Stimulated activated naive B cell treated with anti-CD40 and anti-IgM and Interleukin-4, amounts not matched to agents 10 μg/mL and 1 μg/mL and 100 μg/mL, for 72 hours (primary cell): Measurements from ENCODE around the gene WDFY4.
A peak's percentile ranks its signal among the peaks of the same experiment; 100 is the strongest.

Source experiments
- ATAC-seq, 2 donors: fragments of 150-1000 bp; cut with Tn5 transposase; replicated peaks; 2 replicates each; pipeline ENCODE4 v1.10.0; 2021; ENCODE audit warnings: moderate library complexity in 1 of 2
- DNase-seq: peaks from one replicate; pipeline ENCODE4 v3.0.0; 2021
- H3K27ac Mint-ChIP-seq: one replicate; pipeline ENCODE4 v1.8.0; 2022; ENCODE audit warnings: mild to moderate bottlenecking, mixed read lengths
- H3K27me3 Mint-ChIP-seq, 2 donors: one replicate each; pipeline ENCODE4 v1.8.0; 2022; ENCODE audit warnings: mixed read lengths in 2 of 2
- H3K36me3 Mint-ChIP-seq, 2 donors: one replicate each; pipeline ENCODE4 v1.8.0; 2022; ENCODE audit warnings: mixed read lengths in 2 of 2, mild to moderate bottlenecking in 1 of 2
- H3K4me1 Mint-ChIP-seq, 2 donors: one replicate each; pipeline ENCODE4 v1.8.0; 2022; ENCODE audit warnings: mixed read lengths in 2 of 2, mild to moderate bottlenecking in 1 of 2
- H3K4me3 Mint-ChIP-seq, 2 donors: one replicate each; pipeline ENCODE4 v1.8.0; 2022; ENCODE audit warnings: mild to moderate bottlenecking in 2 of 2, mixed read lengths in 2 of 2, moderate library complexity in 1 of 2
- H3K9me3 Mint-ChIP-seq, 2 donors: one replicate each; pipeline ENCODE4 v1.8.0; 2022; ENCODE audit warnings: mixed read lengths in 2 of 2, mild to moderate bottlenecking in 1 of 2

The WDFY4 gene

GRCh38 chr10:48740988-48741387 lies 56.3 kb downstream of the WDFY4 start:
- H3K27ac Mint-ChIP-seq: peak overlapping the region; percentile 76
- H3K27me3 Mint-ChIP-seq: no peaks in the 10 kb centered on the region
- no peak overlapping the region for H3K4me3 Mint-ChIP-seq
- H3K4me1 Mint-ChIP-seq: peaks cover 37 to 93% of the 10 kb centered on the region in 2 donors
- H3K36me3 Mint-ChIP-seq: peaks cover 67 to 89% of the 10 kb centered on the region in 2 donors
- DNase-seq (no peak), ATAC-seq (no peak)
- no peaks in the 10 kb centered on the region for H3K9me3 Mint-ChIP-seq

- DNase-seq (peak; percentile 37), ATAC-seq (peak; percentile 89 to 91)
- Mint-ChIP-seq H3K36me3 (peaks cover 68 to 84% of the 10 kb centered on the region in 2 donors), H3K4me3 (peak overlapping the region; percentile 39 to 70), H3K4me1 (peaks cover 40 to 90% of the 10 kb centered on the region in 2 donors), H3K27ac (peak overlapping the region; percentile 94), H3K9me3 (peaks cover 6 to 8% of the 10 kb centered on the region in 2 donors), H3K27me3 (no peaks in the 10 kb centered on the region)
These were observed 58.5 kb downstream of the WDFY4 start for GRCh38 chr10:48742891-48743860.

GRCh38 chr10:48744587-48744986 lies 59.9 kb downstream of the WDFY4 start:
- peaks cover 50 to 92% of the 10 kb centered on the region in 2 donors for H3K4me1 Mint-ChIP-seq
- H3K27me3 Mint-ChIP-seq: no peaks in the 10 kb centered on the region
- H3K4me3 Mint-ChIP-seq: peak overlapping the region; percentile 39 to 70
- DNase-seq (no peak), ATAC-seq (peak; percentile 20 to 21)
- H3K36me3 Mint-ChIP-seq: peaks cover 66 to 89% of the 10 kb centered on the region in 2 donors
- H3K9me3 Mint-ChIP-seq: peaks cover 8% of the 10 kb centered on the region in 2 donors
- H3K27ac Mint-ChIP-seq: peak overlapping the region; percentile 94

GRCh38 chr10:48745662-48746245 lies 61.1 kb downstream of the WDFY4 start:
- Mint-ChIP-seq H3K4me1 (peaks cover 57 to 92% of the 10 kb centered on the region in 2 donors), H3K36me3 (peaks cover 66 to 88% of the 10 kb centered on the region in 2 donors), H3K27me3 (no peaks in the 10 kb centered on the region), H3K9me3 (peaks cover 8% of the 10 kb centered on the region in 2 donors), H3K27ac (peak overlapping the region; percentile 20), H3K4me3 (peak overlapping the region in 1 of 2 donors; percentile 36)
- no peak for ATAC-seq
- no peak for DNase-seq

GRCh38 chr10:48748573-48748972 lies 63.9 kb downstream of the WDFY4 start:
- Mint-ChIP-seq H3K27me3 (no peaks in the 10 kb centered on the region), H3K36me3 (peaks cover 63 to 82% of the 10 kb centered on the region in 2 donors), H3K27ac (peak overlapping the region; percentile 57), H3K4me1 (peaks cover 50 to 92% of the 10 kb centered on the region in 2 donors), H3K9me3 (peaks cover 8% of the 10 kb centered on the region in 2 donors), H3K4me3 (peak overlapping the region; percentile 60 to 75)
- DNase-seq (peak; percentile 45), ATAC-seq (peak; percentile 86 to 89)

GRCh38 chr10:48749254-48749787 lies 64.6 kb downstream of the WDFY4 start:
- Mint-ChIP-seq H3K9me3 (peaks cover 8% of the 10 kb centered on the region in 2 donors), H3K27ac (peak overlapping the region; percentile 1), H3K36me3 (peaks cover 63 to 82% of the 10 kb centered on the region in 2 donors), H3K27me3 (no peaks in the 10 kb centered on the region), H3K4me3 (peak overlapping the region; percentile 7 to 31), H3K4me1 (peaks cover 49 to 92% of the 10 kb centered on the region in 2 donors)
- DNase-seq (no peak), ATAC-seq (no peak)

GRCh38 chr10:48750019-48750418 lies 65.3 kb downstream of the WDFY4 start:
- peak overlapping the region; percentile 94 for H3K27ac Mint-ChIP-seq
- no peak overlapping the region for H3K4me3 Mint-ChIP-seq
- H3K36me3 Mint-ChIP-seq: peaks cover 59 to 82% of the 10 kb centered on the region in 2 donors
- H3K9me3 Mint-ChIP-seq: peaks cover 8% of the 10 kb centered on the region in 2 donors
- no peaks in the 10 kb centered on the region for H3K27me3 Mint-ChIP-seq
- H3K4me1 Mint-ChIP-seq: peaks cover 47 to 92% of the 10 kb centered on the region in 2 donors
- ATAC-seq (no peak), DNase-seq (no peak)

- Mint-ChIP-seq H3K9me3 (peaks cover 8% of the 10 kb centered on the region in 2 donors), H3K27ac (peak overlapping the region; percentile 94), H3K4me1 (peaks cover 46 to 94% of the 10 kb centered on the region in 2 donors), H3K36me3 (peaks cover 61 to 82% of the 10 kb centered on the region in 2 donors), H3K4me3 (peak overlapping the region in 1 of 2 donors; percentile 10), H3K27me3 (no peaks in the 10 kb centered on the region)
- ATAC-seq (no peak), DNase-seq (no peak)
These were observed 66.3 kb downstream of the WDFY4 start for GRCh38 chr10:48750991-48751390.

GRCh38 chr10:48751730-48752129 lies 67.1 kb downstream of the WDFY4 start:
- Mint-ChIP-seq H3K36me3 (peaks cover 63 to 80% of the 10 kb centered on the region in 2 donors), H3K4me3 (no peak overlapping the region), H3K27me3 (no peaks in the 10 kb centered on the region), H3K4me1 (peaks cover 46 to 98% of the 10 kb centered on the region in 2 donors), H3K9me3 (peaks cover 8% of the 10 kb centered on the region in 2 donors), H3K27ac (peak overlapping the region; percentile 94)
- no peak for ATAC-seq
- no peak for DNase-seq

- Mint-ChIP-seq H3K9me3 (no peaks in the 10 kb centered on the region), H3K36me3 (peaks cover 69 to 85% of the 10 kb centered on the region in 2 donors), H3K4me3 (peak overlapping the region; percentile 40 to 45), H3K27me3 (no peaks in the 10 kb centered on the region), H3K4me1 (peaks cover 53 to 91% of the 10 kb centered on the region in 2 donors), H3K27ac (peak overlapping the region; percentile 88)
- ATAC-seq (no peak), DNase-seq (no peak)
These were observed 73.7 kb downstream of the WDFY4 start for GRCh38 chr10:48758411-48758810.

- peak; percentile 96 for ATAC-seq
- Mint-ChIP-seq H3K27me3 (no peaks in the 10 kb centered on the region), H3K9me3 (no peaks in the 10 kb centered on the region), H3K27ac (peak overlapping the region; percentile 90), H3K36me3 (peaks cover 63 to 82% of the 10 kb centered on the region in 2 donors), H3K4me1 (peaks cover 51 to 88% of the 10 kb centered on the region in 2 donors), H3K4me3 (peak overlapping the region; percentile 31 to 35)
- peak; percentile 46 for DNase-seq
These were observed 74.6 kb downstream of the WDFY4 start for GRCh38 chr10:48759113-48759901.

GRCh38 chr10:48760983-48761382 lies 76.3 kb downstream of the WDFY4 start:
- ATAC-seq (no peak), DNase-seq (no peak)
- Mint-ChIP-seq H3K4me3 (peak overlapping the region in 1 of 2 donors; percentile 22), H3K27me3 (no peaks in the 10 kb centered on the region), H3K4me1 (peaks cover 55 to 84% of the 10 kb centered on the region in 2 donors), H3K36me3 (peaks cover 65 to 80% of the 10 kb centered on the region in 2 donors), H3K9me3 (no peaks in the 10 kb centered on the region), H3K27ac (peak overlapping the region; percentile 81)
